ENCODE measurements around the gene TBX1. TPM values are rescaled to one million over a fixed set of nuclear protein-coding genes. Genes with fewer than 3 reads are reported as not detected.

TBX1 gene
- total and polyA plus RNA-seq, 2 of the 8 experiments (the other 6 are each of a cell fraction or from before 2014, with no cell fraction given): 0.28 TPM; not detected in 1

DNA sequence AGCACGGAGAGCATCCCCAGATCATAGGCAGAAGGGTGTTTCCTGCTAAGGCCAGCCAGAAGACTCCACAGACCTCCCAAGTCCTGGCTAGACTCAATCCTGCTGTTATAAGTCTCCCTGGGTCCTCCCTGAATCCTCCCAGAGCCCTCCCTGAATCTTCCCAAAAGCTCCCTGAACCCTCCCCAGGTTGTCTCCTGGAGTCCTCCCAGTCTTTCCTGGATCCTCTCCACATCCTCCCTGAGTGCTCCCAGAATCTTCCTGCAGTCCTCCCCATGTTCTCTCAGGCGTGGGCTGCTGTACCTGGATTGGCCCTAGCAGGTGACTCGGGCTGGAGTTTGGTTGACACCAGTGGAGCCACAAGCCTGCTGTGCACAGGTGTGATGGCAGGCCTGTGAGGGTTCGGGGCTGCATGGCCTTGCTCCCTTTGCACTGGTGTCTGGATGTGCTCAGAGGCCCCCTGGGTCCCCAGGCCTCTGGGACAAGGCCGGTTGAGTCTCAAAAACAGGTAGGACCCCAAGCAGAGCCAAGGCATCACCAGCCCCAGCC lies 25.7 kb upstream of the TBX1 start (continued):
- TF ChIP-seq CEBPB (IDR thresholded peaks at IDR 0.05; ENCODE audit: low read depth, low read length) (no peak), NRF1 (IDR thresholded peaks at IDR 0.05; ENCODE audit: low read depth, low read length) (no peak), POU5F1 (IDR thresholded peaks at IDR 0.05; ENCODE audit: low read depth, low read length) (no peak), SRF (IDR thresholded peaks at IDR 0.05; ENCODE audit: low read depth, low read length) (no peak), ZNF274 (IDR thresholded peaks at IDR 0.05; ENCODE audit: borderline replicate concordance, extremely low read depth, low read length) (no peak), FOSL1 (IDR thresholded peaks at IDR 0.05; ENCODE audit: insufficient read depth, low read depth, low read length) (no peak)
